H7 (cell line): ENCODE measurements around the gene PFDN5. TPM values are rescaled to one million over a fixed set of nuclear protein-coding genes. Genes with fewer than 3 reads are reported as not detected.
A peak's percentile ranks its signal among the peaks of the same experiment; 100 is the strongest.

Experiments used
- DNase-seq: peaks from one replicate; pipeline ENCODE4 v3.0.0; 2012
- H3K27me3 ChIP-seq: 2 replicates; pipeline ENCODE4 v1.6.0; 2011; ENCODE audit warnings: mild to moderate bottlenecking, low read length; ENCODE audit not compliant: control insufficient read depth, insufficient read depth
- H3K36me3 ChIP-seq: replicated peaks from 2 replicates; pipeline ENCODE4 v1.5.1; 2011; ENCODE audit warnings: low read length; ENCODE audit not compliant: control insufficient read depth, insufficient read depth
- H3K4me3 ChIP-seq: 2 replicates; pipeline ENCODE4 v1.5.1; 2011; ENCODE audit warnings: low read depth, mild to moderate bottlenecking, control low read depth, low read length, moderate library complexity; ENCODE audit not compliant: insufficient read depth
- total RNA-seq: library from RNA; depleted of rRNA; stranded (reverse); fragments of >200 nt; shearing (Covaris generic); gene quantifications from 2 replicates; pipeline ENCODE4 v1.2.3, GENCODE V29; 2014

The PFDN5 gene
- total RNA-seq, 1 experiment from 2014 or later: 242 TPM

GRCh38 chr12:53299101-53299453 lies 3.7 kb downstream of the PFDN5 start:
- no peak overlapping the region for H3K4me3 ChIP-seq
- DNase-seq: no peak
- H3K27me3 ChIP-seq: no peaks in the 10 kb centered on the region
- peaks cover 21% of the 10 kb centered on the region for H3K36me3 ChIP-seq

- Histone ChIP-seq H3K36me3 (peaks cover 21% of the 10 kb centered on the region), H3K4me3 (peak within 1 kb of the TSS; percentile 93), H3K27me3 (no peaks in the 10 kb centered on the region)
- peak; percentile 93 for DNase-seq
These were observed 4.3 kb downstream of the PFDN5 start, which contains the start of gene MYG1 for GRCh38 chr12:53299454-53300180. TSS of gene MYG1 (plus strand) at chr12:53299695. CDS start at chr12:53299738, 43 bp downstream.

GRCh38 chr12:53300187-53300586 lies 4.8 kb downstream of the PFDN5 start:
- DNase-seq: no peak
- peaks cover 22% of the 10 kb centered on the region for H3K36me3 ChIP-seq
- no peaks in the 10 kb centered on the region for H3K27me3 ChIP-seq
- peak overlapping the region; percentile 93 for H3K4me3 ChIP-seq

GRCh38 chr12:53302903-53303302 lies 7.6 kb downstream of the PFDN5 start:
- no peak for DNase-seq
- Histone ChIP-seq H3K36me3 (peaks cover 35% of the 10 kb centered on the region), H3K27me3 (no peaks in the 10 kb centered on the region), H3K4me3 (no peak overlapping the region)

GRCh38 chr12:53306826-53307225 lies 11.5 kb downstream of the PFDN5 start:
- DNase-seq: no peak
- Histone ChIP-seq H3K4me3 (no peak overlapping the region), H3K36me3 (peaks cover 44% of the 10 kb centered on the region), H3K27me3 (no peaks in the 10 kb centered on the region)

- no peak for DNase-seq
- no peaks in the 10 kb centered on the region for H3K27me3 ChIP-seq
- no peak overlapping the region for H3K4me3 ChIP-seq
- peaks cover 35% of the 10 kb centered on the region for H3K36me3 ChIP-seq
These were observed 12.9 kb downstream of the PFDN5 start for GRCh38 chr12:53308276-53308675.

- H3K4me3 ChIP-seq: no peak overlapping the region
- H3K36me3 ChIP-seq: peaks cover 27% of the 10 kb centered on the region
- DNase-seq: no peak
- no peaks in the 10 kb centered on the region for H3K27me3 ChIP-seq
These were observed 18.7 kb downstream of the PFDN5 start for GRCh38 chr12:53313996-53314395.

- H3K27me3 ChIP-seq: peaks cover 5% of the 10 kb centered on the region
- peak overlapping the region; percentile 73 for H3K4me3 ChIP-seq
- no peak for DNase-seq
- H3K36me3 ChIP-seq: peaks cover 8% of the 10 kb centered on the region
These were observed 25.2 kb downstream of the PFDN5 start for GRCh38 chr12:53320352-53321195.

GRCh38 chr12:53324113-53324778 lies 28.9 kb downstream of the PFDN5 start:
- peaks cover 1% of the 10 kb centered on the region for H3K36me3 ChIP-seq
- peak; percentile 69 for DNase-seq
- peak overlapping the region; percentile 62 for H3K4me3 ChIP-seq
- peaks cover 37% of the 10 kb centered on the region for H3K27me3 ChIP-seq

GRCh38 chr12:53324779-53325510 lies 29.6 kb downstream of the PFDN5 start:
- DNase-seq: peak; percentile 97
- Histone ChIP-seq H3K4me3 (peak overlapping the region; percentile 62), H3K36me3 (no peaks in the 10 kb centered on the region), H3K27me3 (peaks cover 37% of the 10 kb centered on the region)

GRCh38 chr12:53325511-53326061 lies 30.2 kb downstream of the PFDN5 start:
- Histone ChIP-seq H3K4me3 (peak overlapping the region; percentile 62), H3K36me3 (no peaks in the 10 kb centered on the region), H3K27me3 (peaks cover 37% of the 10 kb centered on the region)
- peak; percentile 91 for DNase-seq

GRCh38 chr12:53326460-53327185 lies 31.3 kb downstream of the PFDN5 start:
- Histone ChIP-seq H3K4me3 (no peak overlapping the region), H3K27me3 (peaks cover 39% of the 10 kb centered on the region), H3K36me3 (no peaks in the 10 kb centered on the region)
- no peak for DNase-seq

- no peak overlapping the region for H3K4me3 ChIP-seq
- DNase-seq: no peak
- H3K36me3 ChIP-seq: no peaks in the 10 kb centered on the region
- peaks cover 39% of the 10 kb centered on the region for H3K27me3 ChIP-seq
These were observed 32.2 kb downstream of the PFDN5 start for GRCh38 chr12:53327435-53328042.
